Stimulated activated naive CD4-positive, alpha-beta T cell treated with Interleukin-2 at 50 U/mL for 16 hours (primary cell): ENCODE measurements around the gene DUSP2.
A peak's percentile ranks its signal among the peaks of the same experiment; 100 is the strongest.
"Not testable (repeated sequence)": the region's sequence is repeated elsewhere in the genome, so short reads cannot be mapped to it uniquely, and the experiment has no call there.

ENCODE experiments used
- DNase-seq: peaks from one replicate; lab custom pipeline; 2025; lab: John Stamatoyannopoulos, UW

Gene DUSP2

DNA sequence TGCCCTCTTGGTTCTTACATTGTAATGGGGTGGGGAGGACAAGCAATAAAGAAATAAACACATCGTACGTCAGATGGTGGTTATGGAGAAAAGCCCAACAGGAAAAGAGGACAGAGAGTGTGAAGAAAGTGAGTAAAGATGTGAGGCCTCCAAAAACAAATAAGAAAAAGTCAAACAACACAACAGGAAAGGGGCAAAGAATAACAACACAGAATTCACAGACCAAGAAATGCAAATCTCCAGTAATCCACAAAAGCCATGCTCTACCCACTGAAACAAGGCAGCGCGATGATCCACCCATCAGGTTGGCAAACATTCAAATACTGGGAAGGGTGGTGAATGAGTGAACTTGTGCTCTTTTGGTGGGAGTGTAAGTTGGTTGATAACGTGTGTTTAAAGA, 16.7 kb upstream of the DUSP2 start:
- no peak for DNase-seq

DNA sequence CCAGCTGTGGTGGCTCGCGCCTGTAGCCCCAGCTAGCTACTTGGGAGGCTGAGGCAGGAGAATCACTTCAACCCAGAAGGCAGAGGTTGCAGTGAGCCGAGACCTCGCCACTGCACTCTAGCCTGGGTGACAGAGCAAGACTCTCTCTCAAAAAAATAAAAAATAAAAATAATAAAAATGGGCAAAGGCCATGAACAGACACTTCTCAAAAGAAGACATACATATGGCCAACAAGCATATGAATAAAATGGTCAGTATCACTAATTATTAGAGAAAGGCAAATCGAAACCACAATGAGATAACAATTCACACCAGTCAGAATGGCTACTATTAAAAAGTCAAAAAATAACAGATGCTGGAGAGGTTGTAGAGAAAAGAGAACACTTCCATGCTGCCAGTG, 15.1 kb upstream of the DUSP2 start:
- not testable (repeated sequence) for DNase-seq

DNA sequence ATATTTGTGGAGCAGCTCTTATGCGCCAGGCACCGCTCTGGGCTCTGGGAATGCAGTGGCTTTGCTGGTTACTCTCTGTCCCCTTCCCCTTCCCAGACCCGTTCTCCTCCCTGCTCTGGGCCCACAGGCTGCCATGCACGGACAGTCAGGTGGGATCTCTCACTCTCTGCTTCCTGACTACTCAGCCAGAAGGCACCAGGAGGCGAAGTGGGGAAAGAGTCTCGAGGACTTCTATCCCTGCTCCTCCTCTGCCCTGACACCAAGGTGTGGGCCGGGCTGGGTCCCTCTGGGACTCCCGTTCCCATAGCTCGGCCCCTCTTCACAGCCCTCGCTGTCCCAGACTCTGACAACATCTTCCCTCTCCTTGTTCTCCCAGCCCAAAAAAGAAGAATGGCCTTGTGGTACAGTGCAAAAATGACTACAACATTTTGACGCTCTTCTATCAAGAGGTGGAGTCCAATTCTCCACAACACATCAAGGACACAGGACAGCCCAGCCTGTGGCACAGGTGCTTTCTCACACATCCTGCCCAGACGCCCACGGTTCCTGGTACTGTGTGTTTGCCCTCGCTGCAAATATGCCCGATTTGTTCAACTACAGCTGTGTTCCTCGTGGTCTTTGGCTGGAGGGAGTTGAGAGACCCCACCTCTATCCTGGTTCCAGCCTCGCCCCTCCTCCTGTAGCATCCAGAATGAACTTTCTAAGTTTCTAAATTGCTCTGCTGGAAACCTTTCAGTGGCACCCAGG, 14.0 kb upstream of the DUSP2 start:
- peak; percentile 33 for DNase-seq

DNA sequence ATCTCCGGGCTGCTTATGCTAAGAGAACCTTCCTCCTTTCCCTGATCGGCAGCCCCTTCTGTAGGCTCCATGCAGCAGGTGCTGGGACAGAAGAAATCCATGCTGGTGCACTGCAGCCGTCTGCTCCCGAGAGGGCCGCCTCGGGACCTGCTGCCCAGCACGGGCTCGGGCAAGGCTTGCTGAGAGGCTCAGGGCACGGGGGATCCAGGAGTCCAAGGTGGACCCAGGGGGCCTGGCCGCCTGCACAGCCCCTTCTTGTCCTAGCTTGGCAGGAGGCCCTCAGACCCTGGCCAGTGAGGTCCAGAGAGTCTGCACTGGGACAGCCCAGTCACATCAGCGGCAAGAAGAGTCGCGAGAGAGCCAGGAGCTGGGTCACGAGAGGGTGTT, 13.3 kb upstream of the DUSP2 start:
- no peak for DNase-seq

DNA sequence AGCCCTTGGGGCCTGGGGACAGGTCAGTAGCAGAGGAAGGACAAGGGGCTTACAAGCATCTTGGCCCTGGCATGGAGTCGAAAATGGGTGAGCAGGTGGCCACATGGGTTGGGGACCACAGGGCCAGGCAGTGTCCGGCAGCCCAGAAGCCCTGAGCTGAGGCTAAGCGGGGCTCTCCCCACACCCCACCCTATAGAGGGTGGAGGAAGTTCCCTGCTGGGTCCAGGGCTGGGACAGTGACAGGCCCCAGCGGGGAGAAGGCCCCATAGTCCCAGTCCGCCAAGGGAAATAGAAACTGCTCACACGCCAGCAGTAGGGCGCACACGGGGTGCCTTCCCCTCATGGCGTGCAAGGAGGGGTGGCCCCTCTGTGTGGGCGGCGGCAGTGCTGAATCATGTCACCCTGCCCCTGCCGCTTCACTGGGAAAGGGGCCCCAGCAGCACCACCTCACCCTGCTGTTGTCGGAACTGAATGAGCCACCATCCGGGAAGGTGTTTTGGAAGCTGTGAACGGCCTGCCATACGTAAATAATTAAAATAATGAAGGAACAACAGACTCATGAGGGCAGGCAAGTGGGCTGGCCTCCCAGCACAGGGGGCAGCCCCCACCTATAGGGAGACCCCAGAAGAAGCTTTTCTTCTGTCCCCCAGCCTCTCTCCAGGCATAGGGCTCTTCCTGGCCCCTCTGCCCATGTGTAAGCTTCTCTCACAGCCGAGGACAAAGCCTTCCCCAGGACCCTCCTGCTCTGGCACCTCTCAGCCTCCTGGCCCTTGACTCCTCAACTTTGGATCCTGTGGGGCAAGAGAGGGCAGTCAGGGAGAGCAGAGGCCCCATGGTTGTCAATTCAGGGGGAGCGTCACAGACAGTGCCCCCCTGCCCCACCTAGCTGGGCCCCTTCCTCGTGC, 12.7 kb upstream of the DUSP2 start:
- peak; percentile 96 for DNase-seq

DNA sequence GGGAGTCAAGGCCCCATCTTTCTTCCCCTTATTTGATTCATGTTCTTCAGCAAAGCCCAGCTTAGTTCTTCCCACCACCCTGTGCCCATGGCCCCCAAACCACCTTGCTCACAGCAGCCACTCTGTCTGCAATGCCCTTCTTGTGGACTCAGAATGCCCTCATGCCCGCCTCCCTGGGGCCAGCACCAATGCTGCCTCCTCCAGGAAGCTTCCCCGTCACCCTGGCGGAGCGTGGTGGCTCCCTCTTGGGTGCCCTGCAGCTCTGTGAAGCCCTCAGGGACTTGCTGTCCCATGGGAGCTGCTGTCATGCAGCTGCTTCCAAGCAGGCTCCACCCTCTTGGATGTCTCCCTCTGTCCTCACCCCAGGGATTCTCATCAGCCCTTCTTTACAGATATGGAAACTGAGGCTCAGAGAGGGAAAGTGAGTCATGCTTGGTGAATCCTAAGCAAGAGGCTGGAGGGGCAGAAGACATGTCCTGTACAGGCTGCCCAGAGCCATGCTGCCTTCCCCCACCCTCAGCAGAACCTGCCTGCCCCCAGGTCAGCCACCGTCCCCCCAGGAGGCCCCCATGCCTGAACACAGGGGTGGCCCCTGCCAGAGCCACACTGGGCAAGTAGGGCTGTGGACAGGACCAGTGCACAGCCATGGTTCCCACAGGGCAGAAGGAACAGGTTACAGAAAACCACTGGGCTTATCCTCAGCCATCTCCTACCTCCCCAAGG, 11.8 kb upstream of the DUSP2 start:
- no peak for DNase-seq

DNA sequence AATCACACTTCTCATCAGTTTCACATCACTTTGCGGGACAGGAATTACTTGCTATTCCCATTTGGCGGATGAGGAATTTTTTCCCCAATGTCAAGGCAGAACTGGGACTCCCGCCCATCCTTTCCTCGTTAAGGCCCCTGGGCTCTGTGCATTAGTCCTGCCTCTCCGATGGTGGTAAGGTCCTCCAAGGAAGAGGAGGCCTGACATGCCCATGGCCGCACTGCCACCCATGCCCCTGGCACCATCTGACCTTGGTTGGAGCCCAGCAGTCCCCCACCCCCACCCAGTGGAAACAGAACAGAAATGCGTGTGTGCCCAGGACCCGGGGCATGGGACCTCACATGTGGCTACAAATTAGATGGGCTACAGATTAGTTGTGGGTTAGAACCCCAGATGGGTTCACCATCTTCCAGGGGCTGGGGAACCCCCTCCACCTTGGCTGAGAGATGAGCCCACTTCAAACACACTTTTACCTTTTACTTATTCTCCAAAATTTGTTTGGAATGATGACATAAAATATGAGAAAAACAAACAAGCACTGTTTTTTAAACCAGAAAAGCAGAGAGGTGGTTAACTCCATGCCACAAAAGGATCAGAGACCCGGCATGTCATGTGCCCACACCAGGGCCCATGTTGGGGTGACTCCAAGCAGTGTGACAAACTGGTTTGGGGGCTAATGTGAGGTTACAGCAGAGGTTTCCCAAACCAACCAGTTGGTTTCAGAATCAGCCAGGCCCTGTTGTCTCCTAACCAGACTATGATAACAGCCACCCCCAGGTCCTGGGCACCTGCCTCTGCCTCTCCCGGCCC, 11.0 kb upstream of the DUSP2 start:
- DNase-seq, result peak; percentile 46

DNA sequence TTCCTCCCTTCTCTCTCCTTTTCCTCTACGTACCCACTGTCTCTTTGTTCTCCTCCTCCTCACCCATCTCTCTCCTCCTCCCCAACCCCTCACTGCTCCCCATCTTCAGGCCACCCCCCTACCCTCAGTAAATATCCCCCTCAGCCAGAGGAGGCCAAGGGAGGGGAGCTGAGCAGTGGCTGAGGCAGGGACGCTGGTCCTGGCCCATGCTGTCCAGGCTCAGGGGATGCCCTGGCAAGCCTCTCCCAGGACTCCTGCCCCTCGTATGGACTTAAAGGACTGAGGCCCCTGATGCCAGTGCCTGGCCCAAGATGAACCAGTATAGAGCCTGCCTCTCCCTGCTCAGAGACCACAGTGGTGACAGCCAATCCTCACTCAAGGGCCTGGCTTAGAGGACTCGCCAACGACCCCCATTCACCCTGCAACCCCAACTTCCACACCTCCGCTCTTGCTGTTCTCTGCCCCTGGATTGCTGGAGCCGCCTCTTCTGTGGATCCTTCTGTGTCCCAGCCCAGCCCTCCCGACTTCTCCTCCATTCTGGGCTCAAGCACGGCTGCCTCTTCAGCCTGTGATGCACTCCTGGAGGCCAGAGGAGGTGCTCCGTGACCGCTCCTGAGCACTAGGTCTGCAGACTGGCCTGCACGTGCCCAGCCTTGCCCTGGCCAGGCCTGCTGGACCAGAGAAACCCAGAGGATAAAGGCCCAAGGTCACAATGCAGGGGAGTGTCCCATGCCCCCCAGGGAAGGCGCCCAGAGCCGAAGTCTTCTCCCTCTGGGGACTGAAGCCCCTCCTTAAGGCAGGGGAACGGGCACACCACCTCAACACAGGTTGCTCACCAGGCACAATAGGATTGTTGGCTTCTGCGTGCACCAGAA, 9.5 kb upstream of the DUSP2 start:
- no peak for DNase-seq

DNA sequence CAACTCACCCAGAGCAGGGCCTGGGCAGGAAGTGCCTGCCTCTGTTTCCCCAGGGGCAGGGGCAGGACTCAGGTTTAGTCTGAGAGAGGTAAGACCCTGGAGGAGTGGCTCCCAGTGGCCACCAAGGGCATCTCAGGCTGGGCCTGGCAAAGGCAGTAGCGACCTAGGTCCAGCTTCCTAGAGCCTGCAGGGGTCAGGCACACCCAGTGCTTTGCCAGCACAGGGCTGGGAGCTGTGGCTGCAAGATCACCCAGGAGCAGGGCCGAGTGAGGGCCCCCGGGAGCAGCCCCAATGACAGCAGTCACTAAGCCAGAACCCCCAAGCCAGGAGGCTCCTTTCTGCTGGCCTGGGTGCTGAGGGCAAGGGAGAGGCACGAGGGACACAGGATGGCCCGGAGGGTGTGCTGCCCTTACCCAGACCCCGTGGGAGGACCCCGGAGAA, 8.8 kb upstream of the DUSP2 start:
- DNase-seq, result no peak

DNA sequence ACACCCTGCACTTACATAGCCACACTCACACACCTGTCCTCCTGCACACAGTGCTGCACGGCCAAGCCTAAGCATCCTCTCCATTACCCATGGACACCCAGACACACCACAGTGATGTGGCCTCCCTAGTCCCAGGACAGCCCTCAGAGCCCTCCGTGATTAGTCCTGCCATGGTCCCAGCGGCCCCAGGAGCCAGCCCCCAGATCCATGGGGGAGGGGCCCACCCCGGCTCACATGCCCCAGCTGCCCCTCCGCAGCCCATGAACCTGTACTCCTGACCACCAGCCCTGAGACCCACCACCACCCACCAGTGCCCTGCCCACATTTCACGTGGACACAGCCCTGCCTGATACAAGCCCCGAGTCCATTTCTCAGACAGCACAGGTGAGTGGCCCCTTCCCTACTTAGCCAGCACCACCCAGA, 8.1 kb upstream of the DUSP2 start:
- no peak for DNase-seq

DNA sequence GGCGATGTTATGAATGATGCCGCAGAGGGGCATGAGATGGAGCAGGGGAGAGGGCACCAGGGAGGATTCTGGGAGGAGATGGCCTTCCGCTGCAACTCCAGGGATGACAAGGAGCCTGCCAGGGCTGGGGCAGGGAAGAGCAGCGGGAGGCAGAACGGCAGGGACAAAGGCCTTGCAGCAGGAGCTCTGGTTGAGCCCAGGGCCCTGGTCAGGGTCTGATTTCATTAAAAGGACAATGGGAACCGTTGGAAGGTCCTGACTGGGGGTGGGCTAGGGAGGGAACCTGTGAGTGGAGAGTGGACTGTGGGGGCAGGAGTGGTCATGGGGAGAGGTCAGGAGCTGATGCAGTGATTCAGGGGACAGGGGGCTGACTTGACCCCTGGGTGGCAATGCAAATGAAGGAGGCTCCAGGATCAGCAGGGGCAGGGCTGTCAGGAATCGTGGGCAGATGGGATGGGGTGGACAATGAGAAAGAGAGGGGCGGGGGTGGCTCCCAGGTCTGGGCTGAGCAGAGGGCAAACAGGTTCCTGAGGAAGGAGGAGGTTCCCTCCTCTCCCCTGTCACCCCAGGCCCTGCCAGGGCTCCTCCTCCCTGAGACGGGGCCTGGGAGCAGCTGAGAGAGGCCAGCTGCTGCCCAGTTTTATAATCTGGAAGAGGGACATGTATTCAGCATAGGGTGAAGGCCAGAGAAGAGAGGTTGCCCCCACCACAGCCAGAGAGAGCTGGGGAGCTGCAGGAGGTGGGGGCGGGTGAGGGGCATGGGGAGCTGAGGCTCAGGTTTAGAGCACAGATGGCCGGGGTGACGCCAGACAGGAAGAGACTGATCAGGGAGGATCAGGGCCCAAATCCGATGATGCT, 7.3 kb upstream of the DUSP2 start:
- no peak for DNase-seq

DNA sequence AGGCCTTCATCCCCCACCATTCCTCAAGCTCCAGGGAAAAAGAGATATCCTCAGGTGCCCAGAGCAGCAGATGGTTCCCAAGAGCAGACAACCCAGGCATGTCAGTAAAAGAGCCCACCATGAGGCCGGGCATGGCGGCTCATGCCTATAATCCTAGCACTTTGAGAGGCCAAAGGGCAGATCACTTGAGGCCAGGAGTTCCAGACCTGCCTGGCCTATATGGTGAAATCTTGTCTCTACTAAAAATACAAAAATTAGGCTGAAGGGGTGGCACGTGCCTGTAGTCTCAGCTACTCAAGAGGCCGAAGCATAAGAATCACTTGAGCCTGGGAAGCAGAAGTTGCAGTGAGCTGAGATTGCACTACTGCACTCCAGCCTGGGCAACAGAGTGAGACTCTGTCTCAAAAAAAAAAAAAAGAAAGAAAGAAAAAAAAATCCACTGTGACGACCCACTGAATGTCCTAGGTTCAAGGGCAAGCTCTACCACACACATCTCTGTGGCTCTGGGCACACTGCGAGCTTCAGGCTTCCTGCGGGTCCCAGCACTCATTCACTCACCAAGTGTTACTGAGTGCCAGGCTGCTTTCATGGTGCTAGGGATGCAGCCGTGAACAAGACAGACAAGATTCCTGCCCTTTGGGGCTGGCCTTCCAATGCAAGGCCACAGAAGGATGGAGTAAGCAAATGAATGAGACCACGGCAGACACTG, 6.5 kb upstream of the DUSP2 start:
- DNase-seq, result no peak

DNA sequence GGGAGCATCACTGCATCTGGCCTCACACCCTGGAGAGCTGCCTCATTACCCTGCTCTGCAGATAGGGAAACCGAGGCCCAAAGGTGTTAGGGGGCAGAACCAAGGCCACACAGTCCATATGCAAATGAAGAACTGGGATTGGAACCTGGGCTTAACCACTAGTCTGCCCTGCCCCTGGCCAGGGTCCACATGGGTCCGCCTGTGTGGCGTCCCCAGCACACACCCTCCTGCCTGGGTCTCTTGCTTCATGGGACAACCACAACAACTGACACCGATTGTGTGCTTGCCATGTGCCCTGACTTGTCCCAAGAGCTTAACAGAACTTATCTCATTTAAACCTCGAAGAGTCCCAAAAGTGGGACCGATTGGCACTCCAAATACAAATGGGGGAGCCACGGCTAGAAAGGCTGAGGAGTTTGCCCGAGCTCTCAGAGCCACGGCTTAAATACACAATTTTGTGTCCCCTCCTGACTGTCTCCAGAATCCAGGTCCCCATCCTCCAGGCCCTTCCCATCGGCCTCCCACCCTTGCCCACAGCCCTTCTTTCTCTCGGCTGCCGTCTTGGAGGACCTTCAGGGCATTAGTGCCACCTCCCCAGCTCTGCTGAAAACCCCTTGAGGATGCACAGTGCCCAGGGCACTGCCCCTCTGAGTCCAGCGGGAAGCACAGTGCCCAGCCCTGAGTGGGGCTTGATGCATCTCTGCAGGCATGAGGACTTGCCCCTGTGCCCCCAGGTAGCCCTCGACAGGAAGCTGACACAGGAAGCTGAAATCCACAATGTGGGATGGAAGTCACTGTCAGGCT, 5.8 kb upstream of the DUSP2 start:
- no peak for DNase-seq

DNA sequence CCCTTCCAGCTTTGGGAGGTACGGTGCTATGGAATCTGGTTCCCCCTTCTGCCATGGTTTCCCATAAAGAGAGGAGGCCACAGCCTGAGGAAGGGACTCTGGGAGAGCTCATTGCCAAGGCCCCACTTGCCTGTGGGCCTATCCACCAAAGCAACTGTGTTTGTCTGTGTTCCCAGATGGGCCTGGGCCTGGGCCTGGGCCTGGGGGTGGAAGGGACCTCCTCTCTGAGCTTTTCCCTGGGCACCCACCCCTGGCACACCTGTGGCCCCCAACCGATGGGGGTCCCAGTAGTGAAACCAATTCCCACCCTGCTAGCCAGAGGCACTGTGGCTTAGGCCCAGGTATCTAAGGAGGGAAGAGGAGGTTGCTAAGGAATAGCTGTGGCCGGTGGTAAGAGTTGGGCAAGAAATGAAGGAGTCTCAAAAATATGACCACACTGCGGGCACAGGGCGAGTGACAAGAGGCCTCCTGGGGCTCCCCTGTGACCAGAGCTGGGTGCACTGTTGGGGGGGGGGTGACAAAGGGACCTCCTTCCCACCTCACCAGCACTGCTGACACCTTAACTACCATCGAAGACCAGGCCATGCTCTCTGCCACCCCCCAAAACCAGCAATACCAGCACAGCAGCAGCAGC, 4.9 kb upstream of the DUSP2 start:
- DNase-seq, result no peak

DNA sequence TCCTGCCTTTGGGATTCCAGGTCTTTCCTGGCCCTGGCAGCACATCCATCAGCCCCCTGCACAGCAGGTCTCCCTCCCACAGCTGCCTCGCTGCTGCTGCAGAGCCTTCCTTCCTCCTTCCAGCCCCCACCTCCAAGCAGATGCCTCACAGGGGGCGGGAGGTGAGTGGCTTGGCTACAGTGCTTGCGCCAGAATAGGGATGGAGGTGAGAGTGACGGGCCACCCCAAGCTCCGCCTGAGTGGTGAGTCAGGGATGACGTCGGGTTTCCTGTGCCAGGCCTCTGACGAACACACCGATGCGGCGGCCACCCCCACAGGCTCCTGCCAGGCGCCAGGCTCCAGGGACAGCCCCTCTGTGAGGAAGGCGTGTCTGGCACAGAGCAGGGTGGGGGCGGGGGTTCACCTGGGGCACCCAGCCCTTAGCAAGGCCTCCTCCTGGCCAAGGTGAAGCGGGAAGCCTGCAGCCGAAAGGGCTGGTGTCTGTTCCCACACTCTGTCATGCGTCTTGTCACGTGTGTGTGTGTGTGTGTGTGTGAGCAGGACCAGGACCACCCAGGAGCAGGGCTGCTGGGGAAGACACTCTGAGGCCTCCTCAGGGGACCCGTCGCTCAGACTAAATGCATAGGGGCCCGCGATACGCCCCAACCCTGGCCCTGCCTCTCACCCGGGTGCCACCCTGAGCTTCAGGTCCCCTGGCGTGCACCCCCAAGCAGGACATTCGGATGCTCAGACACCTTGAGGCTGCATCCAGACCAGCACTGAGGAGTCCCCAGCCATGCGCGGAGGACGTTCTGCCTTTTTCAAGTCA, 3.4 kb upstream of the DUSP2 start:
- peak; percentile 97 for DNase-seq

DNA sequence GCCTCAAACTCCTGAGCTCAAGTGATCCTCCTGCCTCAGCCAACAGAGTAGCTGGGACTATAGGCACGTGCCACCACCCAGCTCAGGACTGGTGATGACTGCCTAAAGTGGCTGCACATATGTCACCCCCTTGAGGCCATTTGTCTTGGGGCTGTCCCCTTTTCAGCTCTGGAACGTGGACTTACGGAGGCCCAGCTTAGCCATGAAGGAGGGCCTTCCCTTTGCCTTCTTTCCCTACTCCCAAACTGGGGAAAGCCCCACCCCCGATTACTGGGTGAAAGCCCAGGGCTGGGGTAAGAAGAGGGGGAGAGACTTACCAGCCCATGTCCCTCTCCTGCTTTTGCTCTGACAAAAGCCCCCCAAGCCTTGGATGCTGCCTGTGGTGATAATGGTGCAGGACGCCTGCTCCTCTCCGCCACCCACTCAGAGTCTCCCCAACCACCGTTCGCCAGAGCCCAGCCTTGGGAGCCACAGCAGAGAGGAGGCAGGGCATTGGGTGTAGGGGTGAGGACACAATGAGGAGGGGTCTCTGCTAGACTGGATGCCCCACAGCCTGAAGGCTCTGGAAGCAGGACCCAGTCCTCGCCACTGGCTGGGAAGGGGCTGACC, 2.5 kb upstream of the DUSP2 start:
- DNase-seq, result no peak
